Hepatocyte (in vitro differentiated cells): ENCODE results near the gene KCNK15.

Experiments used
- EZH2 ChIP-seq: fragments of 200-600 bp; sonication (generic); IDR thresholded peaks from 2 replicates; pipeline ENCODE4 v1.6.1; 2016; ENCODE audit warnings: antibody characterized with exemption, mild to moderate bottlenecking, borderline replicate concordance
- TF ChIP-seq, protein P1 (sequence below): fragments of 200-600 bp; sonication (generic); IDR thresholded peaks from 2 replicates; pipeline ENCODE4 v1.5.1; 2016; ENCODE audit warnings: antibody characterized with exemption, mild to moderate bottlenecking; ENCODE audit not compliant: poor library complexity

- TF ChIP-seq, protein P1, sequence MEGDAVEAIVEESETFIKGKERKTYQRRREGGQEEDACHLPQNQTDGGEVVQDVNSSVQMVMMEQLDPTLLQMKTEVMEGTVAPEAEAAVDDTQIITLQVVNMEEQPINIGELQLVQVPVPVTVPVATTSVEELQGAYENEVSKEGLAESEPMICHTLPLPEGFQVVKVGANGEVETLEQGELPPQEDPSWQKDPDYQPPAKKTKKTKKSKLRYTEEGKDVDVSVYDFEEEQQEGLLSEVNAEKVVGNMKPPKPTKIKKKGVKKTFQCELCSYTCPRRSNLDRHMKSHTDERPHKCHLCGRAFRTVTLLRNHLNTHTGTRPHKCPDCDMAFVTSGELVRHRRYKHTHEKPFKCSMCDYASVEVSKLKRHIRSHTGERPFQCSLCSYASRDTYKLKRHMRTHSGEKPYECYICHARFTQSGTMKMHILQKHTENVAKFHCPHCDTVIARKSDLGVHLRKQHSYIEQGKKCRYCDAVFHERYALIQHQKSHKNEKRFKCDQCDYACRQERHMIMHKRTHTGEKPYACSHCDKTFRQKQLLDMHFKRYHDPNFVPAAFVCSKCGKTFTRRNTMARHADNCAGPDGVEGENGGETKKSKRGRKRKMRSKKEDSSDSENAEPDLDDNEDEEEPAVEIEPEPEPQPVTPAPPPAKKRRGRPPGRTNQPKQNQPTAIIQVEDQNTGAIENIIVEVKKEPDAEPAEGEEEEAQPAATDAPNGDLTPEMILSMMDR = no peak
- no peak for TF ChIP-seq EZH2
These were observed 41.6 kb downstream of the KCNK15 start for GRCh38 chr20:44787299-44787698.
